Stimulated activated CD8-positive, alpha-beta memory T cell treated with anti-CD3 and anti-CD28 coated beads, Interleukin-15, amount 100 ng/mL, for 48 hours (primary cell): ENCODE measurements around the gene RNPEPL1.

Source experiments
- DNase-seq, 2 donors: peaks; one replicate each; pipeline ENCODE4 v3.0.0-alpha.2; 2020; ENCODE audit warnings: low read depth in 2 of 2

The RNPEPL1 gene

GRCh38 chr2:240624950-240625621, 56.8 kb downstream of the RNPEPL1 start, which contains the start of gene GPR35:
TSS of gene GPR35 (plus strand) at chr2:240625480. CDS start at chr2:240629953, 4,473 bp downstream.
- peak; percentile 81 to 85 for DNase-seq

- no peak for DNase-seq
Measured at GRCh38 chr2:240626531-240627300, 58.4 kb downstream of the RNPEPL1 start.

- no peak for DNase-seq
Measured at GRCh38 chr2:240627736-240628506, 59.6 kb downstream of the RNPEPL1 start.

- DNase-seq, result no peak
Measured at GRCh38 chr2:240628507-240628807, 60.2 kb downstream of the RNPEPL1 start.

- no peak for DNase-seq
Measured at GRCh38 chr2:240628808-240629618, 60.7 kb downstream of the RNPEPL1 start.

- DNase-seq, result no peak
Measured at GRCh38 chr2:240629619-240629967, 61.3 kb downstream of the RNPEPL1 start.

GRCh38 chr2:240629968-240630770, 61.9 kb downstream of the RNPEPL1 start:
- no peak for DNase-seq
